Liver (tissue), 10 donors: Measurements from ENCODE around the gene ESRP2. TPM values are rescaled to one million over a fixed set of nuclear protein-coding genes. Genes with fewer than 3 reads are reported as not detected.

Experiments used
- DNase-seq: peaks from one replicate; pipeline ENCODE4 v3.0.0-alpha.2; 2017; ENCODE audit warnings: low spot score
- H3K27ac ChIP-seq, 2 donors: one replicate each; pipeline ENCODE4 v1.7.0; 2013; ENCODE audit warnings: inconsistent platforms in 2 of 2, low read length in 2 of 2, control low read depth in 1 of 2, low read depth in 1 of 2, mild to moderate bottlenecking in 1 of 2
- H3K27me3 ChIP-seq, 4 donors: one replicate each; pipeline versions ENCODE4 v1.6.1 to v1.7.0; 2013; ENCODE audit warnings: low read length in 3 of 4, inconsistent platforms in 1 of 4, mild to moderate bottlenecking in 1 of 4, moderate library complexity in 1 of 4; ENCODE audit not compliant: control insufficient read depth in 4 of 4, insufficient read depth in 4 of 4
- H3K36me3 ChIP-seq, 4 donors: one replicate each; pipeline versions ENCODE4 v1.6.1 to v1.7.0; 2013; ENCODE audit warnings: low read length in 3 of 4, mild to moderate bottlenecking in 3 of 4, low read depth in 1 of 4, moderate library complexity in 1 of 4; ENCODE audit not compliant: control insufficient read depth in 4 of 4, insufficient read depth in 3 of 4
- H3K4me1 ChIP-seq, 4 donors: one replicate each; pipeline versions ENCODE4 v1.6.1 to v1.7.0; 2013; ENCODE audit warnings: low read length in 3 of 4, mild to moderate bottlenecking in 3 of 4, moderate library complexity in 1 of 4; ENCODE audit not compliant: control insufficient read depth in 4 of 4, insufficient read depth in 4 of 4
- H3K4me3 ChIP-seq, 3 donors: one replicate each; pipeline versions ENCODE4 v1.6.1 to v1.7.0; 2013; ENCODE audit warnings: low read length in 3 of 3, control low read depth in 1 of 3, low read depth in 1 of 3, mild to moderate bottlenecking in 1 of 3
- H3K9ac ChIP-seq, 2 donors: one replicate each; pipeline ENCODE4 v1.7.0; 2013; ENCODE audit warnings: low read length in 2 of 2, mild to moderate bottlenecking in 2 of 2, moderate library complexity in 2 of 2, control low read depth in 1 of 2, low read depth in 1 of 2
- H3K9me3 ChIP-seq, 4 donors: one replicate each; pipeline versions ENCODE4 v1.6.1 to v1.7.0; 2013; ENCODE audit warnings: low read length in 3 of 4; ENCODE audit not compliant: control insufficient read depth in 4 of 4
- EGR1 ChIP-seq, 2 donors: IDR thresholded peaks; 2 replicates each; pipeline ENCODE4 v1.6.1; 2016 to 2018; ENCODE audit warnings: antibody characterized with exemption in 2 of 2, low read depth in 2 of 2
- FOXA1 ChIP-seq: IDR thresholded peaks from 2 replicates; pipeline ENCODE4 v1.6.1; 2016; ENCODE audit warnings: antibody characterized with exemption
- FOXA2 ChIP-seq: IDR thresholded peaks from 2 replicates; pipeline ENCODE4 v1.6.1; 2016; ENCODE audit warnings: antibody characterized with exemption
- GABPA ChIP-seq, 2 donors: IDR thresholded peaks in 1 of 2; conservative IDR thresholded peaks in 1 of 2; 2 replicates each; pipeline ENCODE4 v1.6.1; 2016; ENCODE audit warnings: antibody characterized with exemption in 2 of 2, mild to moderate bottlenecking in 1 of 2, moderate library complexity in 1 of 2
- HNF4A ChIP-seq, 2 donors: conservative IDR thresholded peaks; 2 replicates each; pipeline ENCODE4 v1.6.1; 2016; ENCODE audit warnings: antibody characterized with exemption in 2 of 2, mild to moderate bottlenecking in 2 of 2
- HNF4G ChIP-seq: IDR thresholded peaks from 2 replicates; pipeline ENCODE4 v1.6.1; 2016; ENCODE audit warnings: antibody characterized with exemption
- RAD21 ChIP-seq, 2 donors: IDR thresholded peaks; 2 replicates each; pipeline ENCODE4 v1.6.1; 2016; ENCODE audit warnings: antibody characterized with exemption in 2 of 2, mild to moderate bottlenecking in 2 of 2
- RXRA ChIP-seq, 2 donors: IDR thresholded peaks; 2 replicates each; pipeline ENCODE4 v1.6.1; 2017 to 2018; ENCODE audit warnings: antibody characterized with exemption in 2 of 2, mild to moderate bottlenecking in 1 of 2
- SP1 ChIP-seq: IDR thresholded peaks from 2 replicates; pipeline ENCODE4 v1.6.1; 2018; ENCODE audit warnings: antibody characterized with exemption, mild to moderate bottlenecking
- TAF1 ChIP-seq: conservative IDR thresholded peaks from 2 replicates; pipeline ENCODE4 v1.6.1; 2016; ENCODE audit warnings: antibody characterized with exemption, mild to moderate bottlenecking
- WGBS: extraction: QIAGEN DNeasy Blood & Tissue Kit; methylation state at CpG from one replicate; pipeline ENCODE4 v1.1.7; 2013; 5-methylcytosine and 5-hydroxymethylcytosine counted together
- polyA plus RNA-seq, 2 donors: library from polyadenylated mRNA; stranded (reverse) in 1 of 2; unstranded in 1 of 2; fragments of 200-250 nt in 1 of 2; fragments of >200 nt in 1 of 2; fragmentation: Nextera tagmentation in 1 of 2; extraction: Ambion mirVana in 1 of 2; gene quantifications; one replicate each; pipeline versions ENCODE4 v1.2.1 to v1.2.3, GENCODE V29; 2013 to 2015
- small RNA-seq: library from RNA; depleted of rRNA; stranded (forward); fragments of <200 nt; gene quantifications from one replicate; pipeline ENCODE3, GENCODE V24; 2014
- total RNA-seq, 2 donors: library from RNA; depleted of rRNA; stranded (reverse); fragments of >200 nt; gene quantifications; one replicate each; pipeline ENCODE4 v1.2.3, GENCODE V29; 2014
- TF ChIP-seq, protein P1 (sequence below): IDR thresholded peaks from 2 replicates; pipeline ENCODE4 v1.6.1; 2016; ENCODE audit warnings: antibody characterized with exemption
- TF ChIP-seq, protein P2 (sequence below): IDR thresholded peaks from 2 replicates; pipeline ENCODE4 v1.6.1; 2016; ENCODE audit warnings: antibody characterized with exemption
- TF ChIP-seq, protein P3 (sequence below): fragments of 150-350 bp; IDR thresholded peaks from 2 replicates; pipeline ENCODE4 v1.5.1; 2017; ENCODE audit warnings: improper control_type of control experiment, low read depth, low read length; ENCODE audit not compliant: missing input control
- TF ChIP-seq, protein P4 (sequence below): IDR thresholded peaks from 2 replicates; pipeline ENCODE4 v1.6.1; 2016; ENCODE audit warnings: antibody characterized with exemption, mild to moderate bottlenecking
- donor health status: healthy.
- donor health status: healthy.
- donor health status: healthy.
- donor health status: healthy.
- donor health status: healthy.

Gene ESRP2
- total and polyA plus RNA-seq, 4 donors: 21.0 to 84.8 (median 45.7) TPM

DNA sequence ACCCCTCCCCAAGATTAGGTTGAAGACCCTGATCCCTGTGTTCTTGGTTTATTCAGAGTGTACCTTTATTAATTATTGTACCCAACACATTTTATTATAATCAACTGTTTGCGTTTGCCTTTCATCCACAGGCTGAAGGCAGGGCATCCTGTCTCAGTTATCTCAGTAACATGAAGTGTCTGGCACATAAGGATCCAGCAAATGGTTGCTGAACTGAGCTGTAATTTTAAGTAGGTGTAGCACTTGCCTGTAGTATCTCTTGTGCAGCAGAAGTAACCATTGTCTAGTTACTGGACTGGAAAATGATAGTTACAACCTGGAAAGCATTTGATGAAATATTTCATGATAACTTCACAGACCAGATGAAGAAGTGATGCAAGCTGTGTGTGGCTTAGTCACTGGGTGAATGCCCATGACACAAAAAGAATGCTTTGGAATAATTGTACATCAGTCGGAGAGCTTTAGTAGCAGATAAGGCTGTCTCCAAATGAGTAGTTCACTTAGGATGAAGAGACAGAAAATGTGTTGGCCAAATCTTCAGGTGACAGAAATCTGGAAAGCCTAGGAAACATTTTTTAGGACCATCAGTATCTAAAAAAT, 56.6 kb downstream of the ESRP2 start:
- Histone ChIP-seq H3K27ac (no peak overlapping the region), H3K4me1 (no peaks in the 10 kb centered on the region), H3K9me3 (no peaks in the 10 kb centered on the region), H3K27me3 (no peaks in the 10 kb centered on the region), H3K4me3 (no peak overlapping the region), H3K9ac (no peak overlapping the region), H3K36me3 (peaks cover 0 to 41% (median 26%) of the 10 kb centered on the region in 4 donors)
- WGBS: 94% methylated on average over 2 of the region's 2 CpGs
- TF ChIP-seq, protein P1, sequence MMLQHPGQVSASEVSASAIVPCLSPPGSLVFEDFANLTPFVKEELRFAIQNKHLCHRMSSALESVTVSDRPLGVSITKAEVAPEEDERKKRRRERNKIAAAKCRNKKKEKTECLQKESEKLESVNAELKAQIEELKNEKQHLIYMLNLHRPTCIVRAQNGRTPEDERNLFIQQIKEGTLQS: no peak
- TF ChIP-seq, protein P2, sequence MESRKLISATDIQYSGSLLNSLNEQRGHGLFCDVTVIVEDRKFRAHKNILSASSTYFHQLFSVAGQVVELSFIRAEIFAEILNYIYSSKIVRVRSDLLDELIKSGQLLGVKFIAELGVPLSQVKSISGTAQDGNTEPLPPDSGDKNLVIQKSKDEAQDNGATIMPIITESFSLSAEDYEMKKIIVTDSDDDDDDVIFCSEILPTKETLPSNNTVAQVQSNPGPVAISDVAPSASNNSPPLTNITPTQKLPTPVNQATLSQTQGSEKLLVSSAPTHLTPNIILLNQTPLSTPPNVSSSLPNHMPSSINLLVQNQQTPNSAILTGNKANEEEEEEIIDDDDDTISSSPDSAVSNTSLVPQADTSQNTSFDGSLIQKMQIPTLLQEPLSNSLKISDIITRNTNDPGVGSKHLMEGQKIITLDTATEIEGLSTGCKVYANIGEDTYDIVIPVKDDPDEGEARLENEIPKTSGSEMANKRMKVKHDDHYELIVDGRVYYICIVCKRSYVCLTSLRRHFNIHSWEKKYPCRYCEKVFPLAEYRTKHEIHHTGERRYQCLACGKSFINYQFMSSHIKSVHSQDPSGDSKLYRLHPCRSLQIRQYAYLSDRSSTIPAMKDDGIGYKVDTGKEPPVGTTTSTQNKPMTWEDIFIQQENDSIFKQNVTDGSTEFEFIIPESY: no peak
- TF ChIP-seq RAD21 (IDR thresholded peaks at IDR 0.05): no peak
- no peak for TF ChIP-seq FOXA1
- no peak for TF ChIP-seq FOXA2
- TF ChIP-seq RXRA (IDR thresholded peaks at IDR 0.05): no peak
- no peak for TF ChIP-seq GABPA (IDR thresholded peaks at IDR 0.05 in 1 of 2, conservative IDR thresholded peaks at IDR 0.05 in 1 of 2)
- no peak for TF ChIP-seq SP1
- no peak for TF ChIP-seq TAF1
- no peak for TF ChIP-seq HNF4G
- TF ChIP-seq EGR1 (IDR thresholded peaks at IDR 0.05; ENCODE audit: low read depth in 2 of 2): no peak
- no peak for TF ChIP-seq HNF4A (conservative IDR thresholded peaks at IDR 0.05)
- TF ChIP-seq, protein P3, sequence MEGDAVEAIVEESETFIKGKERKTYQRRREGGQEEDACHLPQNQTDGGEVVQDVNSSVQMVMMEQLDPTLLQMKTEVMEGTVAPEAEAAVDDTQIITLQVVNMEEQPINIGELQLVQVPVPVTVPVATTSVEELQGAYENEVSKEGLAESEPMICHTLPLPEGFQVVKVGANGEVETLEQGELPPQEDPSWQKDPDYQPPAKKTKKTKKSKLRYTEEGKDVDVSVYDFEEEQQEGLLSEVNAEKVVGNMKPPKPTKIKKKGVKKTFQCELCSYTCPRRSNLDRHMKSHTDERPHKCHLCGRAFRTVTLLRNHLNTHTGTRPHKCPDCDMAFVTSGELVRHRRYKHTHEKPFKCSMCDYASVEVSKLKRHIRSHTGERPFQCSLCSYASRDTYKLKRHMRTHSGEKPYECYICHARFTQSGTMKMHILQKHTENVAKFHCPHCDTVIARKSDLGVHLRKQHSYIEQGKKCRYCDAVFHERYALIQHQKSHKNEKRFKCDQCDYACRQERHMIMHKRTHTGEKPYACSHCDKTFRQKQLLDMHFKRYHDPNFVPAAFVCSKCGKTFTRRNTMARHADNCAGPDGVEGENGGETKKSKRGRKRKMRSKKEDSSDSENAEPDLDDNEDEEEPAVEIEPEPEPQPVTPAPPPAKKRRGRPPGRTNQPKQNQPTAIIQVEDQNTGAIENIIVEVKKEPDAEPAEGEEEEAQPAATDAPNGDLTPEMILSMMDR: no peak
- TF ChIP-seq, protein P4, sequence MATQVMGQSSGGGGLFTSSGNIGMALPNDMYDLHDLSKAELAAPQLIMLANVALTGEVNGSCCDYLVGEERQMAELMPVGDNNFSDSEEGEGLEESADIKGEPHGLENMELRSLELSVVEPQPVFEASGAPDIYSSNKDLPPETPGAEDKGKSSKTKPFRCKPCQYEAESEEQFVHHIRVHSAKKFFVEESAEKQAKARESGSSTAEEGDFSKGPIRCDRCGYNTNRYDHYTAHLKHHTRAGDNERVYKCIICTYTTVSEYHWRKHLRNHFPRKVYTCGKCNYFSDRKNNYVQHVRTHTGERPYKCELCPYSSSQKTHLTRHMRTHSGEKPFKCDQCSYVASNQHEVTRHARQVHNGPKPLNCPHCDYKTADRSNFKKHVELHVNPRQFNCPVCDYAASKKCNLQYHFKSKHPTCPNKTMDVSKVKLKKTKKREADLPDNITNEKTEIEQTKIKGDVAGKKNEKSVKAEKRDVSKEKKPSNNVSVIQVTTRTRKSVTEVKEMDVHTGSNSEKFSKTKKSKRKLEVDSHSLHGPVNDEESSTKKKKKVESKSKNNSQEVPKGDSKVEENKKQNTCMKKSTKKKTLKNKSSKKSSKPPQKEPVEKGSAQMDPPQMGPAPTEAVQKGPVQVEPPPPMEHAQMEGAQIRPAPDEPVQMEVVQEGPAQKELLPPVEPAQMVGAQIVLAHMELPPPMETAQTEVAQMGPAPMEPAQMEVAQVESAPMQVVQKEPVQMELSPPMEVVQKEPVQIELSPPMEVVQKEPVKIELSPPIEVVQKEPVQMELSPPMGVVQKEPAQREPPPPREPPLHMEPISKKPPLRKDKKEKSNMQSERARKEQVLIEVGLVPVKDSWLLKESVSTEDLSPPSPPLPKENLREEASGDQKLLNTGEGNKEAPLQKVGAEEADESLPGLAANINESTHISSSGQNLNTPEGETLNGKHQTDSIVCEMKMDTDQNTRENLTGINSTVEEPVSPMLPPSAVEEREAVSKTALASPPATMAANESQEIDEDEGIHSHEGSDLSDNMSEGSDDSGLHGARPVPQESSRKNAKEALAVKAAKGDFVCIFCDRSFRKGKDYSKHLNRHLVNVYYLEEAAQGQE: no peak
- DNase-seq: no peak

Small RNA genes within 50 kb of the gene (small RNA-seq; reads per million reads assigned to genes)
- gene RF00554 (not detected), gene RNU6-1262P (not detected)

Other genes starting within 250 kb of the ESRP2 start
- 1 to 10 TPM; 1.9 to 2.4 TPM for gene DPEP2, start 236.6 kb downstream of the ESRP2 start, total RNA-seq
- 1 to 10 TPM; 1.4 to 1.9 TPM for gene DPEP2, start 236.6 kb downstream of the ESRP2 start, polyA plus RNA-seq
- gene DPEP2NB, start 220.2 kb downstream of the ESRP2 start, total RNA-seq: not detected
- not detected for gene DPEP2NB, start 220.2 kb downstream of the ESRP2 start, polyA plus RNA-seq
- gene DDX28, start 212.9 kb downstream of the ESRP2 start, total RNA-seq: 1 to 10 TPM; 7.6 to 8.4 TPM
- 10 to 100 TPM in 1 of 2 donors, 1 to 10 TPM in 1; 8.4 to 11.6 TPM for gene DDX28, start 212.9 kb downstream of the ESRP2 start, polyA plus RNA-seq
- 10 to 100 TPM in 1 of 2 donors, 1 to 10 TPM in 1; 7.2 to 10.7 TPM for gene DUS2, start 212.8 kb downstream of the ESRP2 start, total RNA-seq
- 1 to 10 TPM; 6.9 to 8.6 TPM for gene DUS2, start 212.8 kb downstream of the ESRP2 start, polyA plus RNA-seq
- gene NFATC3, start 150.8 kb downstream of the ESRP2 start, total RNA-seq: 10 to 100 TPM; 20.9 to 21.2 TPM
- 10 to 100 TPM in 1 of 2 donors, 1 to 10 TPM in 1; 9.7 to 12.6 TPM for gene NFATC3, start 150.8 kb downstream of the ESRP2 start, polyA plus RNA-seq
- gene PLA2G15, start 9.2 kb upstream of the ESRP2 start, total RNA-seq: 10 to 100 TPM; 16.2 to 19.8 TPM
- gene PLA2G15, start 9.2 kb upstream of the ESRP2 start, polyA plus RNA-seq: 10 to 100 TPM in 1 of 2 donors, 1 to 10 TPM in 1; 4.5 to 13.9 TPM
- gene SLC7A6, start 28.4 kb upstream of the ESRP2 start, total RNA-seq: 1 to 10 TPM; 2.5 to 4.9 TPM
- gene SLC7A6, start 28.4 kb upstream of the ESRP2 start, polyA plus RNA-seq: 1 to 10 TPM; 1.2 to 1.3 TPM
- 1 to 10 TPM; 6.2 to 8.3 TPM for gene SLC7A6OS, start 74.8 kb upstream of the ESRP2 start, total RNA-seq
- gene SLC7A6OS, start 74.8 kb upstream of the ESRP2 start, polyA plus RNA-seq: 1 to 10 TPM; 2.6 to 4.8 TPM
- 10 to 100 TPM; 20.6 to 31.5 TPM for gene PRMT7, start 74.9 kb upstream of the ESRP2 start, total RNA-seq
- 10 to 100 TPM; 10.7 to 14.4 TPM for gene PRMT7, start 74.9 kb upstream of the ESRP2 start, polyA plus RNA-seq
- gene SMPD3, start 212.4 kb upstream of the ESRP2 start, total RNA-seq: 10 to 100 TPM in 1 of 2 donors, under 1 TPM in 1; 0.33 to 10.6 TPM
- 1 to 10 TPM in 1 of 2 donors, under 1 TPM in 1; 0.92 to 4.6 TPM for gene SMPD3, start 212.4 kb upstream of the ESRP2 start, polyA plus RNA-seq